SU-DHL-6 (cell line): ENCODE results near the gene UGGT2.

Source experiments
- CTCF ChIP-seq: fragments of 200-600 bp; sonication (generic); IDR thresholded peaks from one replicate; pipeline ENCODE4 v1.5.1; 2017; ENCODE audit warnings: antibody characterized with exemption, mild to moderate bottlenecking, low read length, moderate library complexity; ENCODE audit not compliant: insufficient read depth, poor library complexity, severe bottlenecking
- EZH2phosphoT487 ChIP-seq: fragments of 200-600 bp; sonication (generic), shearing (Covaris generic); conservative IDR thresholded peaks from 2 replicates; pipeline ENCODE4 v1.6.1; 2018; ENCODE audit warnings: mild to moderate bottlenecking, antibody characterized with exemption, low read length, moderate library complexity, mixed read lengths

GRCh38 chr13:95865080-95865615, 188.1 kb downstream of the UGGT2 start:
- TF ChIP-seq CTCF = no peak
- TF ChIP-seq EZH2phosphoT487 = no peak
